ENCODE data around the gene ZFAND3.

- TF ChIP-seq POLR2A (IDR thresholded peaks at IDR 0.05) (no peak), CTCF (IDR thresholded peaks at IDR 0.05) (no peak), POLR2AphosphoS5 (IDR thresholded peaks at IDR 0.05) (no peak)
Measured at GRCh38 chr6:38099221-38099620, 279.7 kb downstream of the ZFAND3 start.
